Stimulated activated CD8-positive, alpha-beta memory T cell treated with anti-CD3 and anti-CD28 coated beads, Interleukin-12 subunit alpha, Interleukin-12 subunit beta, amount 100 ng/mL, for 24 hours (primary cell): ENCODE data around the gene TXNL1.

Source experiments
- DNase-seq: peaks from one replicate; pipeline ENCODE4 v3.0.0-alpha.2; 2020; ENCODE audit errors: extremely low read depth

Gene TXNL1

DNA sequence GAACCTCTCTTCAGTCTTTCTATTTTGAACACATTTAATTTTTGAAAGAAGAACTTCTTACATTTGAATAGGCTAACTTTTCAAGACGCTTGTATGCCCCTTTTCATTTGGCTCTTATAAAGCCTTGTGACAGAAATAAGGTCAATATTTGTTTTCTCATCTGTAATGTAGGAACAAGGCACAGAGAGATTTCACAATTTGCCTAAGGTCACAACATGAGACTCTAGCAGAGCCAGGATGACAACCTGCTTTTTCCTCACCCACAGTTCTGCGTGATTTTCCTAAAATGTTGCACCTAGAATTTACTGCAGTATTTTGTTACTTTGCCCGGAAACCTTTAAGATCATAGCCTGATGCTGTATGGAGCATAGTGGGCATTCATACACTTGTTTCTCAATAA, 67.4 kb downstream of the TXNL1 start:
- no peak for DNase-seq

DNA sequence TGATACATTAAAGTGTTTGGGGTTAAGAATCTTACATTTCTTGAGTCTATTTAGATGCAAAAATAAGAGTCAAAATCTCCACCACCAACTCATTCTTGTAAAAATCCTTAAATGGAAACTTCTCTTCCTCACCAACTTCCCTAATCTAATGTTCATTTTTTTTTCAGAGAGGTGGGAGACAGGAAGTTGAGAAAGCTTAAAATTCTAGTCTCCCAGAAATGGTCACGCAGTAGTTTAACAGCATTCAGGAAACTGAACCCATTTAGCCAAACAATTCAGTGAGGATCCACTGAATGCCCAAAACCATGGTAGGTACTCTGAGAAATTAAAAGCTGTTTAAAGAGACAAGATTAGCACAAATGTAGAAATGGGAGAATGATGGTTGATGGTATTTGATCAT, 69.0 kb downstream of the TXNL1 start:
- no peak for DNase-seq

DNA sequence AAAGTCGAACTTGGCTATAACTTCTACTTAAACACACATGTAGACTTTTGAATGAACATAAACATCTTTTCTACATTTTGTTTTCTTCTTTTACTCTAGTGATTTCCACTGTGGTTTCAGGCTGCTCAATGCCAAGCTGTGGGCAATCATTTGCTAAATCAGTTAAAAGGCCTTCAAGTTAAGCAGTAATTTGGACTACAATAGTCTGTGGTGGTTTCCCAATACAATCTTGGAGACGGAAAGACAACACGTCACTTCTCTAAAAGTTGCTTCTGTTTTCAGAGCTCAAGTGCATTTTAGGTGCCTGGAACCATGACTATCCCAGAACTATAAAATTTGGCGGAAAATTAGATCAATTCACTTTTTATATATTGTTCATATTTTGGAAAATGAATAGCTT, 69.4 kb downstream of the TXNL1 start:
- DNase-seq = no peak

DNA sequence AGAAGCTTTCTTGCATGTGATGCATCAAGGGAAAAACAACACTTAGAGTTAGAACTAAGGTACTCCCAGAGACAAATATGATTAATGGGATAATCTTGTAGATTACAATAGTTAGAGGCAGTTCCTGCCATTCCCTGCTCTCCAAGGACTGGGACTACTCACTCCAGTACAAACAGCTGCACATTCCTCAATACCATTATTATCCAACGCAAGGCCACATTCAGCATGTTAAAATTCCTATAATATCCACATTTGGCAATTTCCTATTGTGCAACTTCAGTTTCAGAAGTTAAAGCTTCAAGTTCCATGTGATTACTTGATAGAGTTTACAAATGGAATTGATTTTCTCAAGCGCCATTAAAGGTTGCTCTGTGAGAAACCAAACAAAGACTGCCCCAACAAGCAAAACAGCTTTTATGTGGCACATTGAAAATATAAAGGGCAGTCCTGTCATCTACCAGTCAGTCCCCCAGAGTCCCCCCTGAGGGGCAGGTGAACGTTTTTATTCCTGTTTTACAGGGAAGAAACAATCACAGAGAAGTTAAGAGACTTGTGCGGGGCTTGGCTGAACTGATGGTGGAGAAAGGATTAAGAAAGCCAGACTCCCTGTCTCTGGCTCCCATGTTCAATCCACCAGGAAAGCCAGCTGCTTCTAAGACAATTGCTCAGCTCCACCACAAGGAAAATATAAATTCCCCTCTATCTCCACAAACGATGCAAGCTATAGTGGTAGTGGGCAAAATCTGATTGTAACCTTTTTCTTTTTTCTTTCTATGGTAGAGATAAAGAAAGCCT, 72.6 kb downstream of the TXNL1 start:
- no peak for DNase-seq

DNA sequence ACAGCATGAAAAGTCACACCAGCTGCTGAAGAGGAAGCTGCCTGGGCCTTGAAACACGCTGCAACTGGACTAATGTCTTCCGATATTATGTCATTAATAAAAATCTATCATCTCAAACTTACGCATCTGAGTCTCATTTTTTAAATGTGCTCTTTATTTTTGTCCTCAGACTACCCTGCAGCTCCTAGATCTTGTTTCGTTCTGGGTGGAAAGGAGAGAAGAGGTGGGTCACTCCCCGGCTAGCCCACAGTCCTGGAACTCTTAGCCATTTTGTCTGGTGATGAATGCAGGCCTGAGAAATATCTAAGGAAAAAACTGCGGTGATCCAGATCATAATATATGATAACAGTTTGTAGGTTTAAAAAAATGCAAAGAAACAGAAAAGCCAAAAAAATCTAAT, 73.3 kb downstream of the TXNL1 start:
- no peak for DNase-seq

DNA sequence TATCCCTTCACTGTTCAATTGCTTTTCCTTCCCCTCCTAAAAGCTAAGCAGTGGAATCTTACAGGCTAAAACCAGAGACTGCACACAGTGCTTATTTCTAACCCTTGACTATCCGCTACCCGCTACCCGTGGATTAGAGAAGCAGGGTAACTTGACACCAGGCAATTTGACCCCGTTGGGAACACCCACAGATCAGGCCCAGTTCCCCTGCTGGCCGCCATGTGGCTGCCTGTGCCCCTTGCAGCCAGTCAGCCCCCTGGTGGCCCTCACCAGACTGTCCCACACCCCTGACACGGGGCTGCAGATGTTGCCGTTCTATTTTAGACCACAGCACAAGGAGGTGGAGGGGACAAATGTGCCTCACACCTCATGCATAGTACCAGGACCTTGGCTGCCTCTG, 74.8 kb downstream of the TXNL1 start:
- no peak for DNase-seq

DNA sequence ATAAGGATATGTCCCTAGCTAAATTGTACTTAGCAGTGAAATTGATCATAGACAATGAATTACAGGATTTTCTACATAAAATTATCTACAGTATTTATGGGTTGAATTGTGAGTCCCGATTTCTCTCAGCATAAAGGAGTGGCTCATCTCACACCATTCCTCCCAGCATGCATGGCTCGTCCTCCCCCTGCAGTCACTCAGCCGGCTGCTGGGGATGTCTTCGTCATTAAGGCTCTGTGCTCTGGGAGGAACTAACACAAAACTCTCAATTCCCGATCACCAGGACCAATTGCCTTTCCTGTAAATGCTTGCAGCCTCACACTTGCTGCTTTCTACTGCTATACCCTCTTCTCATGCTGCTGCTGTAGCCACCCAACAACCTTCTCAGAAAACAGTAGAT, 75.9 kb downstream of the TXNL1 start:
- DNase-seq = no peak

DNA sequence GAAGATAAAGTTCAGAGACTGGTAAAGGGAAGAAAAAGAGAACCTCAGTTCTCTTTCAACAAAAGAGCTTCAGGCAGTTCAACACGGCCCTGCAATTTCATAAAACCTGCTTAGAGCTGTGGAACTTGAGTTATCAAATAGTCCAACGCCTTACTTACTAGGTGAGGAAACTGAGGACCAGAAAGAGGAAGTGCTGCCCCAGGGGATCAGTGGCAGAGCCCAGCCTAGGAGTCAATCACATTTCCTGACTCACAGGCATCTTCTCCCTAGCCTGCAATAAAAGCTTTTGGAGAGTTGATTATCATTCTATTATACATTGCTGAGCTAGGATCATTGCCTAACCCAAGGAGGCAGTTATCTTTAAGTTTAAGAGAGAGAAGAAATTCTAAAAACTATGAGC, 77.4 kb downstream of the TXNL1 start:
- no peak for DNase-seq

DNA sequence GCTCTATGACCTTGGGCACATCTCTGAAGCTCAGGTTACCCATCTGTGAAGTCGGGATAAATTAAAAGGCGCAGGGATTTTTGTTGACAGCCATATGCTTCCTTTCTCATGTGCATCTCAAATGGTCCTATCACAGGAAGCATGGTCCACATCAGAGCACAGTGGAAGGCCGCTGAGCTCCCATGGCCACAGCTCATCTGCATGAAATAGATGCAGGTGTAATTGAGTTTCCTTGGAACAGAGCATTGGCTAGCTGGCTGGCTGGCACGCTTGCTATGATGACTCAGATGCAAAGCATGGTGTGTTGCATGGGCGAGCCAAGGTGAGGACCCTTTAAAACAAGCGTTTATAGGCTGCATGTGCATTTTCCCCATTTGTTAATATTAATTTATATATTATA, 79.3 kb downstream of the TXNL1 start:
- DNase-seq = no peak

DNA sequence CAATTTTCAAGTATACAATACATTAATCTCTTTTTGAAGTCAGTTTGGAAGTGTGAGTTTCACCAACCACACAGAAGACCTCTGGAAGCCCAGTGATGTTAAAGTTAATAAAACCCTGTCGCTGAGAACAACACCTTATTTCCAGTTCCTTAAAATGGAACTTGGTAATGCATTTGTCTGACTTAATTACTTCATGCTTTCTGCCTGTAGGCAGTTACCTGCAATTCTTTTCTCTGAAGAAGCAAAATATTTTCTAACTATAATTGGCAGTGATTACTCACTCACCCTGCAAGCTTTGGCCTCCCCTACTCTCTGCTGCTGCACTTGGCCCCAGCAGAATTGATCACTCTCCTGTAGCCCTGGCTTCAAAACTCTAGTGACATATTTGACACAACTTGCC, 81.5 kb downstream of the TXNL1 start:
- no peak for DNase-seq

DNA sequence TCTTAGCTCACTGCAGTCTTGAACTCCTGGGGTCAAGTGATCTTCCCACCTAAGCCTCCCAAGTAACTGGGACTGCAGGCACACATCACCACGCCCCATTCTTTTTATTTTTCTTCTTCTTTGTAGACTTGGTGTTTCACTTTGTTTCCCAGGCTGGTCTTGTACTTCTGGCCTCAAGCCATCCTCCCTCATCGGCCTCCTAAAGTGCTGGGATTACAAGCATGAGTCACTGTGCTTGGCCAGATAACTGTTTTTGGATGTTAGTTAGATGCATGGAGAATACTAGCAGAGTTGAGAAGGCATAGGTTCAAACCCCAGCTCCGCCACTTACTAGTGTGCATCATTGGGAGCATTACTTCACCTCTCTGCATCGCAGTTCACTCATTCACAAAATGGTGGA, 88.3 kb downstream of the TXNL1 start:
- DNase-seq = no peak
